Liver (tissue), 3 donors: ENCODE measurements around the gene DLK2.

Experiments used
- EGR1 ChIP-seq, 2 donors: IDR thresholded peaks; 2 replicates each; pipeline ENCODE4 v1.6.1; 2016 to 2018; ENCODE audit warnings: antibody characterized with exemption in 2 of 2, low read depth in 2 of 2
- FOXA1 ChIP-seq: IDR thresholded peaks from 2 replicates; pipeline ENCODE4 v1.6.1; 2016; ENCODE audit warnings: antibody characterized with exemption
- GABPA ChIP-seq, 2 donors: IDR thresholded peaks in 1 of 2; conservative IDR thresholded peaks in 1 of 2; 2 replicates each; pipeline ENCODE4 v1.6.1; 2016; ENCODE audit warnings: antibody characterized with exemption in 2 of 2, mild to moderate bottlenecking in 1 of 2, moderate library complexity in 1 of 2
- SP1 ChIP-seq: IDR thresholded peaks from 2 replicates; pipeline ENCODE4 v1.6.1; 2018; ENCODE audit warnings: antibody characterized with exemption, mild to moderate bottlenecking
- TF ChIP-seq, protein P1 (sequence below): fragments of 150-350 bp; IDR thresholded peaks from 2 replicates; pipeline ENCODE4 v1.5.1; 2017; ENCODE audit warnings: improper control_type of control experiment, low read depth, low read length; ENCODE audit not compliant: missing input control
- TF ChIP-seq, protein P2 (sequence below): IDR thresholded peaks from 2 replicates; pipeline ENCODE4 v1.6.1; 2016; ENCODE audit warnings: antibody characterized with exemption, mild to moderate bottlenecking
- TF ChIP-seq, protein P3 (sequence below): IDR thresholded peaks from 2 replicates; pipeline ENCODE4 v1.6.1; 2016; ENCODE audit warnings: antibody characterized with exemption
- donor health status: healthy.
- donor health status: healthy.

DNA sequence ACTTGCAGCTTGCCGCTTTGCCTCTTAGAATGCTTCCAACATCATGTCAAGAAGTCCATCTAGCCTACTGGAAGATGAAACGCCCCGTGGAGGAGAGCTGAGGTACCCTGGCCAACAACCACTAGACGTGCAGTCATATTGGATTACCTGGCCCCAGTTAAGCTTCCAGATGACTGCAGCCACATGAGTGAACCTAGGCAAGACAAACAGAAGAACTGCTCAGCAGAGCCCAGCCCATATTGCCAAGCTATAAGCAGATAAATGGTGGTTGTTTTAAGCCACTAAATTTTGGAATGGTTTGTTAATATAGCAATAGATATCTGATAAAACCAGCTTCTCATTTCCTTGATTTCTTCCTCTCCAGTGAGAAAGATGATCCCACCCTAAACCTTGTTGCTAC is 4.7 kb upstream of the DLK2 start:
- TF ChIP-seq, protein P1, sequence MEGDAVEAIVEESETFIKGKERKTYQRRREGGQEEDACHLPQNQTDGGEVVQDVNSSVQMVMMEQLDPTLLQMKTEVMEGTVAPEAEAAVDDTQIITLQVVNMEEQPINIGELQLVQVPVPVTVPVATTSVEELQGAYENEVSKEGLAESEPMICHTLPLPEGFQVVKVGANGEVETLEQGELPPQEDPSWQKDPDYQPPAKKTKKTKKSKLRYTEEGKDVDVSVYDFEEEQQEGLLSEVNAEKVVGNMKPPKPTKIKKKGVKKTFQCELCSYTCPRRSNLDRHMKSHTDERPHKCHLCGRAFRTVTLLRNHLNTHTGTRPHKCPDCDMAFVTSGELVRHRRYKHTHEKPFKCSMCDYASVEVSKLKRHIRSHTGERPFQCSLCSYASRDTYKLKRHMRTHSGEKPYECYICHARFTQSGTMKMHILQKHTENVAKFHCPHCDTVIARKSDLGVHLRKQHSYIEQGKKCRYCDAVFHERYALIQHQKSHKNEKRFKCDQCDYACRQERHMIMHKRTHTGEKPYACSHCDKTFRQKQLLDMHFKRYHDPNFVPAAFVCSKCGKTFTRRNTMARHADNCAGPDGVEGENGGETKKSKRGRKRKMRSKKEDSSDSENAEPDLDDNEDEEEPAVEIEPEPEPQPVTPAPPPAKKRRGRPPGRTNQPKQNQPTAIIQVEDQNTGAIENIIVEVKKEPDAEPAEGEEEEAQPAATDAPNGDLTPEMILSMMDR: no peak
- no peak for TF ChIP-seq SP1
- no peak for TF ChIP-seq EGR1 (IDR thresholded peaks at IDR 0.05; ENCODE audit: low read depth in 2 of 2)
- TF ChIP-seq, protein P2, sequence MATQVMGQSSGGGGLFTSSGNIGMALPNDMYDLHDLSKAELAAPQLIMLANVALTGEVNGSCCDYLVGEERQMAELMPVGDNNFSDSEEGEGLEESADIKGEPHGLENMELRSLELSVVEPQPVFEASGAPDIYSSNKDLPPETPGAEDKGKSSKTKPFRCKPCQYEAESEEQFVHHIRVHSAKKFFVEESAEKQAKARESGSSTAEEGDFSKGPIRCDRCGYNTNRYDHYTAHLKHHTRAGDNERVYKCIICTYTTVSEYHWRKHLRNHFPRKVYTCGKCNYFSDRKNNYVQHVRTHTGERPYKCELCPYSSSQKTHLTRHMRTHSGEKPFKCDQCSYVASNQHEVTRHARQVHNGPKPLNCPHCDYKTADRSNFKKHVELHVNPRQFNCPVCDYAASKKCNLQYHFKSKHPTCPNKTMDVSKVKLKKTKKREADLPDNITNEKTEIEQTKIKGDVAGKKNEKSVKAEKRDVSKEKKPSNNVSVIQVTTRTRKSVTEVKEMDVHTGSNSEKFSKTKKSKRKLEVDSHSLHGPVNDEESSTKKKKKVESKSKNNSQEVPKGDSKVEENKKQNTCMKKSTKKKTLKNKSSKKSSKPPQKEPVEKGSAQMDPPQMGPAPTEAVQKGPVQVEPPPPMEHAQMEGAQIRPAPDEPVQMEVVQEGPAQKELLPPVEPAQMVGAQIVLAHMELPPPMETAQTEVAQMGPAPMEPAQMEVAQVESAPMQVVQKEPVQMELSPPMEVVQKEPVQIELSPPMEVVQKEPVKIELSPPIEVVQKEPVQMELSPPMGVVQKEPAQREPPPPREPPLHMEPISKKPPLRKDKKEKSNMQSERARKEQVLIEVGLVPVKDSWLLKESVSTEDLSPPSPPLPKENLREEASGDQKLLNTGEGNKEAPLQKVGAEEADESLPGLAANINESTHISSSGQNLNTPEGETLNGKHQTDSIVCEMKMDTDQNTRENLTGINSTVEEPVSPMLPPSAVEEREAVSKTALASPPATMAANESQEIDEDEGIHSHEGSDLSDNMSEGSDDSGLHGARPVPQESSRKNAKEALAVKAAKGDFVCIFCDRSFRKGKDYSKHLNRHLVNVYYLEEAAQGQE: no peak
- TF ChIP-seq, protein P3, sequence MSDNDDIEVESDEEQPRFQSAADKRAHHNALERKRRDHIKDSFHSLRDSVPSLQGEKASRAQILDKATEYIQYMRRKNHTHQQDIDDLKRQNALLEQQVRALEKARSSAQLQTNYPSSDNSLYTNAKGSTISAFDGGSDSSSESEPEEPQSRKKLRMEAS: no peak
- TF ChIP-seq FOXA1: no peak
- TF ChIP-seq GABPA (IDR thresholded peaks at IDR 0.05 in 1 of 2, conservative IDR thresholded peaks at IDR 0.05 in 1 of 2): no peak
